Stimulated activated CD8-positive, alpha-beta memory T cell treated with anti-CD3 and anti-CD28 coated beads, Interleukin-15, amount 100 ng/mL, for 48 hours (primary cell): ENCODE data around the gene HPS4.
"Not testable (repeated sequence)": the region's sequence is repeated elsewhere in the genome, so short reads cannot be mapped to it uniquely, and the experiment has no call there.

Experiments used
- DNase-seq, 2 donors: peaks; one replicate each; pipeline ENCODE4 v3.0.0-alpha.2; 2020; ENCODE audit warnings: low read depth in 2 of 2

The HPS4 gene

DNA sequence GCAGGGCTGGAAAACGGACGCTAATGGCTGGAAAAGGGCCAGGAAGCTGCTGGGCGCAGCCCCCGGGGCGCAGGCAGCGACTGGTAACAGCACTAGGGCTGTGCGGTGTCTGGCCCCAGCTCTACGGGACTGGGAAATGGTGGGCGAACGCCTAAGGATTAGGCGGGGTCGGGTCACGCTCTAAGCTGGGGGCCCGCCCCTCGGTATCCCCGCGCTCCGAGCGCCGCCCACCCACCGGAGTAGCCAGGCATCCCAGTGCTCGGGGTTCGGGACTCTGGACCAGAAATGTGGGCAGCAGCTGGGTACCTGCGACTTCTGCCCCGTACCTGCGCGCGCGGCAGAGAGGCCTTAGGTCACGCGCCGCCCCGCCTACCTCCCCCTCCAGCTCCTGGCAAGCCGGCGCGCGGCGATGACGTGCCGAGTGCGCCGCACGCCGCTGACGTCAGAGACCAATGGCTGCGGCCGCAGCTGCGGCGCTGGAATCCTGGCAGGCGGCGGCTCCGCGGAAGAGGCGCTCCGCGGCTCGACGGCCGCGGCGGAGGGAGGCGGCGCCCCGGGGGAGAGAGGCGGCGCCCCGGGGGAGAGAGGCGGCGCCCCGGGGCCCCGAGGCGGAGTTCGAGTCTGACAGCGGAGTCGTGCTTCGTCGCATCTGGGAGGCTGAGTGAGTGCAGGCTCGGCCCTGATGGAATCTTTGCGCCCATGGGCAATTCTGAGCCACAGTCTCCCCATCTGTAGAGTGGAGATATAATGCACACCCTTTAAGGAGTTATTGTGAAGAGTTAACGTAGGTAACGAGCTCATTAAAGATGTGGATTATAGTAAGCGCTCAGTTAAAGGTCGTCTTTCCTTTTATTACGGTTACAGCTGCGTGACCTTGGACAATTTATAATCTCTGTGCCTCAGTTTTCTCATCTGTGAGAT lies at the start of gene HPS4, which contains the start of gene SRRD:
Gene HPS4, minus strand, starts transcription at position 345 of the 921 bp plus-strand sequence. CDS start 2,021 bp downstream, outside the sequence.
Gene SRRD, plus strand, starts transcription at position 439 of the 921 bp plus-strand sequence. Its CDS starts 14 bp downstream, at position 453.
- DNase-seq: peak; percentile 85 to 89

DNA sequence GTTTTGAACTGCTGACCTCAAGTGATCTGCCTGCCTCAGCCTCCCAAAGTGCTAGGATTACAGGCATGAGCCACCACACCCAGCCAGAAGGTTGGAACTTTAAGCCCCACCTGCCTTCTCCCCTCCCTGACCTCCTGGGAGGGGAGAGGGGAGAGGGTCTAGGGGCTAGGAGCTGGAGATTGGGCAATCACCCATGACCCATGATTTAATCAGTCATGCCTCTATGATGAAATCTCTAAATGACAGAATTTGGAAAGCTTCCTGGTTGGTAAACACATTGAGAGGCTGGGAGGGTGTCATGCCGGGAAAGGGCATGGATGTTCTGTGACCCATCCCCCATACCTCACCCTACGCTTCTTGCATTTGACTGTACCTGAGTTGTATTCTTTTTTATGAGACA lies 45.8 kb upstream of the HPS4 start:
- DNase-seq: no peak

DNA sequence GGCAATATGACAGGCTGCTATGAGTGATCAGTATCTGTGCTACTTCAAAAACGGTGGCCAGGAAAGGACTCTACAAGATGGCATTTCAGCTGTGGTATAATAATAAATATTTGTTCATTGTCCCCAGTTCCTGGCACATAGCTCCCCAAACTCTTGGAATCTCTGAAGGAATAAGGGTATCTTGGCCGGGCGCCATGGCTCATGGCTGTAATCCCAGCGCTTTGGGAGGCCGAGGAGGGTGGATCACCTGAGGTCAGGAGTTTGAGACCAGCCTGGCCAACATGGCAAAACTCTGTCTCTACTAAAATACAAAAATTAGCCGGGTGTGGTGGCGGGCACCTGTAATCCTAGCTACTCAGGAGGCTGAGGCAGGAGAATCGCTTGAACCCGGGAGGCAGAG lies 44.9 kb upstream of the HPS4 start:
- DNase-seq: not testable (repeated sequence)

DNA sequence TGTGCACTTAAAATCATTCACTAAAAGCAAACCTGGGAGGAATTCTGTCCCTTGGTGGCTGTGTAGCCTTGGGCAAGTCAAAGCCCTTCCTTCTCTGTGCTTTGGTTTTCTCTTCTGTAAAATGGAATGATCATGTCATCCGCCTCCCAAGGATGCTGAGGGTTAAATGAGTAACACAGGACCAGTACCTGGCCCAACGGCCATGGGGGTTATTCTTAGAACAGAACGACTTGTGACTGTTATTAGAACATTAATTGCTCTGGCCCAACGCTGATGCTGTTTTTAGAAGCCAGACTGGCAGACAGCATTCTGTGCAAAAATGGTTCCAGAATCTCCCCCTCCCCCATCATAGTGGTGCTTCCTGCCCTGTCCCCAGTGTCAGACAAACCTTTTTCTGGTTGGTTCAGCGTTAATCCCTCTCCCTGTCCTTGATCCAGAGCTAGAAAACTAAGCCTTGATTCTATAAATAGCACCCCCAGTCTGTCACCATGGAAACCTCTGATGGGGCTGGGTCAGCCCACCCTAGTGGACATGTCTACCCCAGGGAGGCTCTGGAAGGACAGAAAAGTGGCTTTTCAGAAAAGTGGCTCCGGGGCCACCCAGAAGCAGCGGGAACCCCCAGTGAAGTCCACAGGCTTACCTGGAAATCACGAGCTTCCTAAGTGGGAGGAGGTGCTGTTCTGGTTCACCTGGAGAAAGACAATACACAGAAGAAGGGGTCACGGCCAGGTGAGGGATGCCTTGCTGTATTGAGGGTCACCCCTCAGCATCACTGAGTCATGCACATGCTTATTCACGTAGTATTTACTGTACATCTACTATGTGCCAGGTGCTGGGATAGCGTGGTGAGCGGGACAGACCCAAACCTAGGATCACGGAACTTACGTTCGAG lies 44.2 kb upstream of the HPS4 start:
- no peak for DNase-seq

DNA sequence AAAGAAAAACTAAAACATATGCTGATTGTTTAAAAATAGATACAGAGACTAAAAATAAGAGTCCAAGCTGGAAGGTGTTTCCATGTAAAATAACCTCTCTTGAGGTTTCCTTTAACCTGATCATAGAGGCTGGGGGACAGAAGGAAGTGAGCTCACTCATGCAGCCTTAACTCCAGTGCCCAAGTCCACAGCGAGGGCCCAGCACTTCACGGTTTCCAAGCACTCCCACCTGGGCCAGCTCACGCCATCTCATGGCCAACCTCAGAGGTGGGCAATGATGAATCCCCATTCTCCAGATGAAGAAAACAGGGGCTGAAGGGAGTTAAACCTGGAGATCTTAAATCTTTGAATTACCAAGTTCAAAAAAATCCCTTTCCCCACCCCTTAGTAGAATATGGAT lies 43.6 kb upstream of the HPS4 start:
- DNase-seq: no peak

DNA sequence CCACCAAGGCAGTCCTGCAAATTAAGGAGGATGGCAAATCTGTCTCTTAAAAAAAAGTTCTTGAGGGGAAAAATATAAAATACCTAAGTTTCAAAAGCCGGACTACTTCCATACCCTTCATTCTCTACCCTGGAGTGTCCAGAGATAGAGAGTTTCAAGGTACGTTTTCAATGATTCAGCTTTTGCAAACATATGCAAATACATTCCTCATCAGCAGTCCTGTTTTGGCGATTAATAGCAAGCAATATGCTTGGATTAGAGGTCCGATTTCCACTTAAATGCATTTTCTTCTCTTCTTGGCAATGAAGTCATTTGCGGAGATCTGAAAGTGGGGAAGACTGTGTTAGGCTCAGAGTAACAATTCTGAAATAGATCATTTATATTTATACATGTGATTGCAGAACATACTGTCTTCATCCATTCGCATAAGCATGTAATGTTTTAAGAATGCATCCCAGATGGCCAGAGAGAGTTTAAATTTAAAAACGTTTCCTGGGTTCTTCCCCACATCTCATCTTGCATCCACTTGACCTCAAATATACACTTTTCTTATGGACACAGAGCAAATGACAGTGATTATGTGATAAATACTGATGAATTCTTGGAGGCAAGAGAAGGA lies 42.5 kb upstream of the HPS4 start:
- DNase-seq: no peak

DNA sequence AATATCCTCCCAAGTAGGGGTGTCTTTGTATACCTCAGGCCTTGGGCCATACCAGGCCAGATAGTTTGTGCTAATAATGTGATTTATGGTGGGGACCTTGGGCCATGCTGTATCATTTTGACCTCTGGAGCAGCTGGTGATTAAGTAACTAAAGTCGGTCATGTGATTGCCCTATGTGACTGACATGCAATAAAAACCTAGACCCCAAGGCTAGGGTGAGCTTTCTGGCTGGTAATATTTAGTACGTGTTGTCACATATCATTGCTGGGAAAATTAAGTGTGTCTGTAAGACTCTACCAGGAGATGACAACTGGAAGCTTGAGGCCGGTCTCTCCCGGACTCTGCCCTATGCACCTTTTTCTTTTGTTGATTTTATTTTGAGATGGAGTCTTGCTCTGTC lies 41.3 kb upstream of the HPS4 start:
- no peak for DNase-seq

DNA sequence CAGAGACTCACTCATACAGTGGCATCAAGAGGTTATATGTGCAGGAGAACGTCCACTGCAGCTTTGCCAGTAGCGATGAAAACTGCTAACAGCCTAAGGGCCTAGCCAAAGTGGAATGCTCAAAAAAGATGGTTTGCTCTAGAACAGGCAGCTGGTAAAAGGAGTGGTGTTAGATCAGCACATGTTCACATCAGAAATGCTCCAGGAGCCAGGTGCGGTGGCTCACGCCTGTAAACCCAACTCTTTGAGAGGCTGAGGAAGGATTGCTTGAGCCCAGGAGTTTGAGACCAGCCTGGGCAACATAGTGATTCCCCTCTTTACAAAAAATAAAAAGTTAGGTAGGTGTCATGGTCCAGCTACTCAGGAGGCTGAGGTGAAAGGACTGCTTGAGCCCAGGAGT lies 39.0 kb upstream of the HPS4 start:
- DNase-seq: no peak

DNA sequence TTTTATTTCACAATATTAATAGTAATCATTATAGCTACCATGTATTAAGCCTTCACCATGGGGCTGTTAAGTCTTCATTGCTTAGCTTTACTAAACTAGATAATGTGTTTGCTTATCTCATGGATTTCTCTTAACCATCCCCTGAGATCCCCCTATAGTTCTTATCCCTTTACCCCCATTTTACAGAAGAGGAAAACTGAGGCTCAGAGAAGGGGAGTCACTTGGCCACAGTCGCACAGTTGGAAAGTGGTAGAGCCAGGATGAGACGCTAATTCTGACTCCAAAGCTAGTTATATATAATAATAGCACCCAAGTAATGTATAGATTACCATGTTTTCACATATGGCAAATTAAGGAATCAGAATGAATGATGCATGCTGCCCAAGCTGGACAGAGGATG lies 38.4 kb upstream of the HPS4 start:
- no peak for DNase-seq

DNA sequence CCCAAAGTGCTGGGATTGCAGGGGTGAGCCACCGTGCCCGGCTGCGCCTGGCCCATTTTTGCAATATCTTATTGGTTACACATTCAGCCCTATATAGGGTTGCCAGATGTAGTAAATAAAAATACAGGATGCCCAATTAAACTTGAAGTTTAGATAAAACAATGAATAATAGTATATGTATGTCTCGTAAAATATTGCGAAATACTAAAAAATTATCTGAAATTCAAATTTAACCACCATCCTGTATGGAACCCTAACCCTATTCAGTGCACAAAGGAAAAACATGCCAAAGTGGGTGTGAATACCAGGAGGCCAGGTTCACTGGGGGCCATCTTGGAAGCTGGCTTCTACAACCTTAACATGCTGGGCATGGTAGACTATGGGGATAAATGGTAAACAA lies 33.8 kb upstream of the HPS4 start:
- no peak for DNase-seq

DNA sequence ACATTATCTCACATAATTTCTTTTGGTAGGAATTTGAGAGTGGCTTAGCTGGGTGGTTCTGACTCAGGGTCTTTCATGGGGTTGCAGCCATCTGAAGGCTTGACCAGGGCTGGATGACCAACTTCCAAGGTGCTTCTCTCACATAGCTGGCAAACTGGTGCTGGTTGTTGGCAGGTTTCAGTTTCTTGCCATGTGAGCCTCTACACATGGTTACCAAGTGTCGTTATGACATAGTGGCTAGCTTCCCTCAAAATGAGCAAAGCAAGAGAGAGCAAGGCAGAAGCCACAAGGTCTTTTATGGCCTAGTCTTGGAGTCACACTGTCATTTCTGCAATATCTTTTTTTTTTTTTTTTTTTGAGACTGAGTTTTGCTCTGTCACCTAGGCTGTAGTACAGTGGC lies 32.9 kb upstream of the HPS4 start:
- no peak for DNase-seq

DNA sequence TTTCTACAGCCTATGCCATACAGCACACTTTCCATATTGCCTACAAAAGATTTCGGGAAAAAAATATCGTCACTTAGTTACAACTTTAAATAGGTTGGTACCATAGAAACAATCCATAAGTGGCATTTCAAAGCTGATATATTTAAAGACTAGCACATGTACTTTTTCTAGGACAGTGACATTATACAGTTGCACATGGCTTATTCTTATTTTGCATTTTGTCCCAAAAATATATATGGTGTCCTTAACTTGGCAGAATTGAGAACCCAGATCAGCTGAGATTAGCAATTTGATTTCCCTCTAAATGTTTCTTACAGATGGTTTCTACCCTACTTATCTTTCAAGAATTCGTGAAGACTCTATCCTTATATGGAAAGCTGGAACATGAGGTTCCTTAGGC lies 32.3 kb upstream of the HPS4 start:
- DNase-seq: no peak

DNA sequence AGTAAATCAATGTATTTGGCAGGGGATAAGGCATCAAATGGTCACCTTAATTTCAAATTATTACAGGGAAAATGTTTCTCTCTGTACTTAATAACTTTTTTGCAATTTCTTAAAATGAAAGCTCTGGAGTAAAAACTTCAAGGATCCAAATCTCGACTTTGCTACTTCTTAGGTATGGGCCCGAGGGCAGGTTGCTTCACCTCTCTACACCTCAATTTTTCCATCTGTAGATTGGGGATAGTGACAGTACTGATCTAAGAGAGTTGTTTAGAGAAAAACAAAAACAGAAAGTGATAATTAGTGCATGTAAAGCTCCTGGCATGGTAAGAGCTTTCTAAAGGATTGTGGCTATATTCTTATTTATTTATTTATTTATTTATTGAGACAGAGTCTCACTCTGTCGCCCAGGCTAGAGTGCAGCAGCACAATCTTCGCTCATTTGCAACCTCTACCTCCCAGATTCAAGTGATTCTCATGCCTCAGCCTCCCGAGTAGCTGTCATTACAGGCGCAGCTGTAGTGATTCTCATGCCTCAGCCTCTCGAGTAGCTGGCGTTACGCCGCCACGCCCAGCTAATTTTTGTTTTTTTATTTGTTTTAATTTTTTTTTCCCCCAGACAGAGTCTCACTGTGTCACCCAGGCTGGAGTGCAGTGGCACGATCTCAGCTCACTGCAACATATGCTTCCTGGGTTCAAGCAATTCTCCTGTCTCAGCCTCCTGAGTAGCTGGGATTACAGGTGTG lies 31.0 kb upstream of the HPS4 start:
- DNase-seq: no peak

DNA sequence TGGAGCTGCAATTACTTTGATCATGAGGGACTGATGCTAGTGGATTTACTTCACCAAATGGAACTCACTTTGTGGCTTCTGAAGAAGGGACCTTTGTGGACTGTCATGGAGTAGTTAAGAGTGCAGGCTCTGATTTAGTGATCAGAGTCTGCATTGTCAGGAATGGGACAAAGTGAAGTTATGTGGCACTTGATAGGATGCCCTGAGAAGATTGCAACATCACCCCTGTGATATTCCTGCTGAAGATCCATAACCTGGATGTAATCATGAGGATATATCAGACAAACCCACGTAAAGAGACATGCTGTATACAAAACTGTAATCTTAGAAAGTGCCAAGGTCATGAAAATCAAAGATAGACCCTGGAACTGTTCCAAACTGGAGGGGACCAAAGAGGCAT lies 30.3 kb upstream of the HPS4 start:
- no peak for DNase-seq

DNA sequence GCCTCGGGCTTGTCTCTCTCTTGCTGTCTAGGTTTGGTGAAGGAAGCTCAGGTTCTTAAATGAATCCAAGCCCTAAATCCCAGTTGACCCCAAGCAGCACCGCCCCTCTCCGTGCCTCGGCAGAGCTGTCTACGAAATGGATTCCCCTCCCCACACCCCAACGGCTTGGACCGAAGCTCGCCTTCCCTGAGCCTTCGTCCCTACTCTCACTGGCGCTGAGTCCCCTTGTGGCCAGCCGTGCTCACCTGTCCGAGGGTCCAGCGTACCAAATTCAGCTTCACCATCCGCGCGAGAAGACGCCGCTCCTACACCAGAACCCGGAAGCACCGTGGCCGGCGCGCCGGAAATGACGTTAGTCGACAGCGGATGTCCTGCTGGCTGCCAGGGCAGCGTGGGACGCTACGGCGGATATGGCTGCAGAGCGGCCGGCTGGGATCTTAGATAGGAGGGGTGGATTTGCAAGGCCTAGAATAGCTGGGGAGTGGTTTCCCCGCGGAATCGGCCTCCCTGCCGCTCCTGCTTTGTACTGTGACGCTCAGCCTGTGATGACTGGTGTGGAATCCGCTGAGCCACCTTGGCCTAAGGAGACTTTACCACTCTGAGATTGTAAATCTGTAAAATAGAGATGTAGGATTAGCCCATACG lies 28.7 kb upstream of the HPS4 start, which contains the start of gene TFIP11:
Gene TFIP11, minus strand, starts transcription at position 325 of the 645 bp plus-strand sequence. CDS start 2,201 bp downstream, outside the sequence.
- DNase-seq: peak; percentile 90 to 92

DNA sequence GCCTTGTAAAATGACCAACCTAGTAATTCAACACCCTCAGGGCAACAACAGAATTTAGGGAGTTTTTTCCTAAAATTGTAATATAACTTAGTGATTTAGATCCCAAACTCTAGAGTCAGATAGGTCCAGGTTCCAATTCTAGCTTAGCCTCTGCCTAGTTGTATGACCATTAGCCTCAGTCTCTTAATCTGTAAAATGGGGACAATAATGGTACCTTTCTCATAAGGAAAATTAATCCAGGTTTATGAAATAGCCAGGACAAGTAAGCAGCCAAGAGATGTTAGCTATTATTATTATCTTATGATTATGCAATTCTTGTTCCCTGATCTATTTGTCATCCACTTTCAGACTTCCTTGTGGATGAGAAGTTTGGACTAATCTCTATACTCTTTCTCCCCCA lies 24.6 kb upstream of the HPS4 start:
- no peak for DNase-seq

DNA sequence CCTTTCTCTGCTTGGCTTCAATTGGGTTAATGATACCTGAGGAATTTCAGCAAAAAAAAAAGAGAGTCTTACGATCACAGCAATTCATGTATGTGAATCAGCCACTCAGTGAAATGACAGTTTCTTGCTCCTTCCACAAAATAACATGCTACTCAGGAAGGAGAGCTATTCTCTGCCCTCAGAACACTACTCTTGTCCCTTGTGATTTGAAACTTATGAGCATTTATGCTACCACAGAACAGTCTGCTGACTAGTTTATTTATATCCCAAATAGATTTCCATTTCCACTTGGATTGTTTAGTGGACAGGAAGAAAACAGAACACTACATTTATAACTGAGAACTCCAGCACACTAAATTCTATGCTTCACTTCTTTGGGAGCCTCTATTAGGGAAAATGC lies 20.2 kb upstream of the HPS4 start:
- DNase-seq: no peak

DNA sequence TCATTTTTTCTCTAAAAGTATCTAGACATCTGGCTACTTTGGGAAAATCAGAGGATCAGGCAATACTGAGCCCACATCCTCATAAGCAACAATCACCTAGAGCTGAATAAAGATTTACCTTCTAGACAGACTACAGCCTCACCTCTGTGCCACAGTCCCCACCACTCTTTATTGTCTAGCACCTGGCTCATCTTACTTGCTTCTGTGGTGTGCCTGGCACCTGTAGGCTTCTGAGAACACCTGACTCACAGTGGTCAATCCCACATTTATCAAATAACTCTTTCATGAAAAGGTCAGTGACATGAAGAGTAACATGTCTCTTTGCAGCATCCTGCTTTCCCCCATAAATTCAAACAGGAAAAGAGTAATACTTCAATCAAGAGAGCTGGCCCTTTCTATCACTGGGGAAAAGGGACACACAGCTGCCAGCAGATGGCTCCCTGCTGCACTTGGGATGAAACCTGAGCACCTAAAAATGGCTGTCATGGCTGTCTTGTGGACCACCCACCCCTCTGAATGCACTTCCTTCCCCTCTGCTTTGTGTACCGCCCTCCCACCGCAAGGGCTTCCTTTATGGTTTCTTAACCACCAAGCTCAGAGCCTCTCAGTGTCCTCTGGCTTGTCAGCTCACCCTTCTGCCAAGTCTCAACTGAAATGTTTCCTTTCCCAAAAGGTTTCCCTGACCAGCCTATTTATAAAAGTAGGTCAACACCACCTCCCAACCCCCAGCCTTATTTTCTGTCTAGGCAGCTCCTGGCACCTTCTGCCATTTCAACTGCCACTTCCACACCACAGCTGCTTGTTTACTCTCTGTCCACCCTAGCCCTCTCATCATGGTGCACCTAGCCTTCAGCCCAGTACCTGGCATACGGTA lies 19.3 kb upstream of the HPS4 start:
- peak; percentile 36 to 60 for DNase-seq

DNA sequence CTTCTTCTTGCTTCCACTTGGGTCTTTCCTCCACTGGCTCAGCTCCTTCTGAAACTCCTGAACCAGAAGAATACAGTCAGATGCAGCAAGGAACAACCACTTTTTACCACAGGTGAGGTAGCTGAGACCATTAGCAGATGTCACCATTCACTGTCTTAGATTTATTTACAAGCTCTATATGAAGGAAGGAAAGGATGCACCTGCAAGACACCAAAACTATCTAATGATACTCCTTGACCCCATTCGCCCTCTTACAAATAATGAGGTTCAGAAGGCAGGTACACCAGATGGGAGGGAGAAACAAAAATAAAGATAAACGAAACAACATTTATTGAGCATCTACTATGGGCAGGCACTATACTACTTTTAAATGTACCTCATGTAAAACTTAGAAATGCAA lies 18.4 kb upstream of the HPS4 start:
- DNase-seq: no peak
